SW 1271 (cell line): ENCODE results near the gene ANAPC13.

Experiments used
- DNase-seq, 2 experiments: peaks; one replicate each; lab custom pipeline; 2025; lab: John Stamatoyannopoulos, UW

The ANAPC13 gene

DNA sequence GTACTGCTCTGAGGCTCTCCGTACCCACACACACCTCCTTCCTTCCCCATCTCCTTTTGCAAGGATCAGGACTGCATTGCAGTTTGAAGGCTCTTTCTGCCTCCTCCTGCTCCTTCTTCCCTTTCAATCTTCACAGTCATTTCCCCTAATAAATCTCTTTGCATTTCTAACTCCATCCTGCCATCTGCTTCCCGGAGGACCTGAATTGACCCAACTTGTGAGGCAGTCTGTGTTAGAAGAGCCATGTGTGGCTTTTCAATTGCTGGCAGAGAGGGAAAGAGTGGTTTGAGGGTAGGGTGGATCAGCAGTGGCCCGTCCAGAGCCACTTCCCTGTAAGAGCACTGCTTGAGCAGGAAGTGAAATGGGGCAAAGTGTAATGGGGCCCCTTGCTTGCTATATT is 35.8 kb downstream of the ANAPC13 start:
- no peak for DNase-seq

DNA sequence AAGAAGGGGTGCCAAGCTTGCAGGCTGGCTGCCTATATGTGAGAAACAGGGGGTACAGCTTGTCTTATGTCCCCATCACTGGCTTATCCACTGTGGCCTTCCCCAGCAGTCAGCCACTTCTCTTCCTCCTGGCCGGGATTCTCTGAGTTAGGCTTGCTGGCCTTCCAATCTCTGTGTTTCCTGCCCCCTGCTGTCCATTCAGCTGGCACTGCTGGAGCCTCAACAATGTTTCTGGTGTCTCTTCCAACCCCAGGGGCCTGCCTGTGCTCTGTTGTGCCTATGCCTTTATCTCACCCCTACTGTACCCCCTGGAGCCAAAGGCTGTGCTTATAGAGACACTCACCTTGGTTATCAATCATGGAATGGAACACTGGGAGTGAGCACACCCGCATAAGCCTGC is 36.5 kb downstream of the ANAPC13 start:
- DNase-seq, result peak; percentile 8 to 47

DNA sequence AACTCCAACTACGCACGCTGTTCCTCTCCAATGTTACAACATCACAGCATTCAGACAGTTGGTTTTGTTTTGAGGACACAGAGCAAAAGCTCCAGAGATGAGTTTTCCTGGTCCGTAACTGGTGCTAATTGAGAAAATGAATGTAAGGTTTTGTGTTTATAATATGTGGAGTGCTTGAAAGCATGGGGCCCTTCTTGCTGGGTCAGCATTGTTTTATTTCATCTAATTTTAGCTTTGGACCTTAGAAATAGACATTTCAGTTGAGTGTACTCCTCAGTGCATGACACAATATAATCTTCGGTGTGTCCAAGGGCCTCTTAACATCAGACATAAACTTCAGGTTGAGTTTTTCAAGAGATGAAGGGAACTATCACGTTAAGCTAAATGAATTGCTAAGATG is 37.1 kb downstream of the ANAPC13 start:
- no peak for DNase-seq

DNA sequence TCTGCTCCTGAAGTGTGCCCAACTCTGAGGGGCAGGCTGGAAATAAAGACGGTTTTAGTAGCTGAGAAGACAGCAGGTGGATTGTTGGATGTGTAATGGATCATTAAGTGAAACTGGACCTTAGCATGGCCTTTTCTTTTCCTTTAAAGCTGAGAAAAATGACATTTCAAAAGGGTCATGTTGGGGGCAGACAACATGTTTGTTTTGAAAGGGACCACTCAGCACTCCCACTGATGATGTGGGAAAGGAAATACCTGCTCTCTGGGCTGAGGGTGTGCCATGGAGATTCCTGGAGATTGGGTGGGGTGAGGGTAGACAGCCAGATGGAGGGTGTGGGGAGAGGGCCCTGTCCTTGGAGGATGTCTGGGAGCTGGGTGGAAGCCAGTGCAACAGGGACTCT is 38.4 kb downstream of the ANAPC13 start:
- no peak for DNase-seq

DNA sequence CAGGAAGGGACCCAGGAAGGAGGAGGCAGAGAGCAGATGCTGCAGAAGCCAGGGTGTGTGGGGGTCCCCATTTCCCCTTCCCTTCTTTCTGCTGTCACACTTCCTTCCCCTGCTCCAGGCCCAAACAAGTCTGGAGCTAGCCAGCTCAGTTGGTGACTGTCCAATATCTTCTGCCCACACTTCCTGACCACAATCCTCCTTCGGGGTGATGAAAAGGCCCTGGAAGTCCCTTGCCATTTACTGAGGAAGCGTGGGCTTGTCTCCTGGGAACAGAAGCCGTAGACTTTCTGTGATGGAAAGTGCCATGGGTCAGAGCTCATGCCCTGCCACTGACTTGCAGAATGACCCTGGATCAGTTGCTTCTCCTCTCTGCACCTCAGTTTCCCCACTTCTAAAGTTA is 39.0 kb downstream of the ANAPC13 start:
- DNase-seq, result no peak

DNA sequence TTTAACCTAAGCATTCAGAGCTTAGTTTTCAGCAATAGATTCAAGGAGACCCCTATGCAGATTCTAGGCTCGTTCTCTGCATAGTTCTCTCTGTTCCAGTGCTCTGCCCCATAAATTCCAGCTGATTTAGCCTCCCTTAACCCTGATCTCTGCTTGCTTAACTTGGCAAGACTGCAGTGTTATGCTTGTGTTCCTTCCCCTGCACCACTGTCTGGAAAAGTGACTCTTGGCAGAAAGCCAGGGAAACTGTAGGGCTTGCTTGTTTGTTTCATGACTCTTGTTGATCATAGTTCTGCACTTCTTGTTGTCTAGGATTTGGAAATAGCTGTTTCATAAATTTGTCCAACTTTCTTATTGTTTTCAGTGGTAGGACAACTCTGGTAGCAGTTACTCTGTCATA is 40.1 kb downstream of the ANAPC13 start:
- no peak for DNase-seq

DNA sequence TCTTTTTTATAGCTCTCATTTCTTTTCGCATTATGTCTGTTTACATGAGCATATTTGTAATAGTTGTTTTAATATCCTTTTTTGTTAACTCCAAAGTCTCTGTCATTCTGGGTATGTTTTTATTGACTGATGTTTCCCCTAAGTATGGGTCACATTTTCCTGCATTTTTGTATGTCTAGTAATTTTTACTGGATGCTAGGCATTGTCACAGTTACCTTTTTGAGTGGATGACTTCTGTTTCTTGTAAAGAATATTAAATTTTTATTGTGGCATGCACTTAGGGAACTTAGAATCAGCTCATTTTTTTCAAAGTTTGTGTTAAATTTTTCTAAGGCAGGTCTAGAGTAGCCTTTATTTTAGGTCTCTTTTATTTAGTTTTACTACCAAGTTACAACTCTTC is 40.7 kb downstream of the ANAPC13 start:
- DNase-seq, result no peak

DNA sequence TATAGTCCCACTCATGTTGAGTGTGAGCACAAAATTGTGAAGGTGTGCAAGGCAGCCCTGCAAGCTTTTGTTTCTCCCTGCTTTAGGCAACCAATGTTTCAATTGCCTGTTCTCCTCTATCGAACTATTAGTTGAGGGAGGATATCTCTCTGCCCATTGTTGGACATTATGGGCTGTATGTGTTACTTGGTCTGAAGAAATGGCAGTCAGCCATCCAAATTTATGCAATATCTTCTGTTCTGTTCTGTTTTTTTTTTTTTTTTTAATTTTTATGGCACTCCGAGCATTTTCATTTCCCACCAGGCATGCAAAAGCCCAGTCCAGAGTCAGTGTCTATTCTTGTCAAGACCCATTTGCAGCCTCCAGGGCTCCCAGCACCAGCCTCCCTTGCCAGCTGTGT is 44.0 kb downstream of the ANAPC13 start:
- DNase-seq, result no peak

DNA sequence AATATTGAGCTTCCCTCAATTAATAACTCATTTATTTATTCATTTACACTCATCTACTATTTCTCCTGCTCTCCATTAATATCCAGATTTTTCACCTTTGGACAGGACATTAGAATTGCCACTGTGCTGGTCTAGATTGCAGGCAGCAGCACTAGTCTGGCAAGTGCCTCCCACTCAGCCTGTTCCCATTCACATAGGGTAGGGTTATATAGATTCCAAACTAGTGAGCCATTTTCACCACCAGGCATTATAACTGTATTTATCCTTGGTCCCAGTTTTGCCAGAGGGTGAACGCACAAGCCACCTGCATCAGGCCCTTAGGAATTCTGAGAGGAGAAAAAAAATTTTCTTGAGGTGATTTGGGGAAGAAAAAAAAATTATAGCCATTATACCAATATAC is 44.5 kb downstream of the ANAPC13 start:
- DNase-seq, result no peak

DNA sequence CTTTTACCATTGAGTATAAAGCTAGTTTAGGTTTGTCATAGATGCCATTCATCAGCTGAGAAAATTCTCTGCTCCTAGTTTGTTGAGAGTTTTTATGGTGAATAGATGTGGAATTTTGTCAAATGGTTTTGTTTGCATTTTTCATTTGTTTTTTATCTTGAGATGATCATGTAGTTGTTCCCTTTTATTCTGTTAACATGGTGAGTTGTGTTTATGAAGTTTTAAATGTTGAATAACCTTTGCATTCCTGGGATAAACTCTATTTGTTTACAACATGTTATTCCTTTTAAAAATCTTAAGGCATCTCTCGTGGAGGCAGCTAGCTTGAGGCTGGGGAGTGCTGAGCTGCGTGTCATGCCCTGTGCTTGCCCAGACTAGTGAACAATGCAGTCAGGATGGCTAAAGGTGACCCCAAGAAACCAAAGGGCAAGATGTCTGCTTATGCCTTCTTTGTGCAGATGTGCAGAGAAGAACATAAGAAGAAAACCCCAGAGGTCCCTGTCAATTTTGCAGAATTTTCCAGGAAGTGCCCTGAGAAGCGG is 48.5 kb downstream of the ANAPC13 start:
- no peak for DNase-seq

DNA sequence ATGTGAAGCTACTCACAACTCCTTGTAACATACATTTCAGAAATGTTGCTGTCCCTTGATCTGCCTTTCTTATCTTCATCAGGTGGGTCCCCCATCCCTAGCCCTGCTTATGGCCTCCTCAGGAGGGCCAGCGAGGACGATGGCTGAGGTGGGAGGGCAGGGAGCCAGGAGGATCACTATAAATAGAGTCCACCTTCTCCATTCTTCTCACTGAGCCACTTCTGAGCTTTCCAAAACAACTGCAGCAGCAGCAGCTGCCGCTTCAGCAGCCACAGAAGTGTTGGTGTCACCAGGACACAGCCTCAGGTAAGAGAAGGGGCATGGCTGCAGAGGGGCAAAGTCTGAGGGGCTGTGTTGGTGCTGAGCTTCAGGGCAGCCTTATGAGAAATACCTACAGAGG is 53.5 kb downstream of the ANAPC13 start:
- DNase-seq, result no peak

DNA sequence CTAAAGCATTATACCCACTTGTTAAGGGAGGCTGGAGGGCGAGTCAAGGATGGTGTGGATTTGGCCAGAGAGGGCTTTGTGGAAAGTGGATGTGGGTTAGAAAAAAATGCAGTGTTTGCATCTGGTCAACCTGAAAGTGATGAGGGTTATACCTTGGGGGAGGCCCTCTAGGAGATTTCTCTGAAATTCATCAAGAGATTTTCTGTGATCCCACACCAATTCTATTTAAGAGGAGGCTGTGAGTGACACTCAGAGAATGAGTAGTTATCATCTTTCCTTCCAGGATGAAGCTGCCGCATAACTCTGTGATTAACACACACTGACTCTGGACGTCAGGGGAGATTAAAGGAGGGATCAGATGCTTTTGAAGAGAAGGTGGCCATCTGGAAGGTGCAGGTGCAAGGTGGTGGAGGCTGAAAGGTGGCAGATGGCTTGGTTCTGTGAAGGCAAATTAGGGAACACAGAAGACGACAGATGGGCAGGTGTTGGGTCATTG is 54.8 kb downstream of the ANAPC13 start:
- DNase-seq, result no peak

DNA sequence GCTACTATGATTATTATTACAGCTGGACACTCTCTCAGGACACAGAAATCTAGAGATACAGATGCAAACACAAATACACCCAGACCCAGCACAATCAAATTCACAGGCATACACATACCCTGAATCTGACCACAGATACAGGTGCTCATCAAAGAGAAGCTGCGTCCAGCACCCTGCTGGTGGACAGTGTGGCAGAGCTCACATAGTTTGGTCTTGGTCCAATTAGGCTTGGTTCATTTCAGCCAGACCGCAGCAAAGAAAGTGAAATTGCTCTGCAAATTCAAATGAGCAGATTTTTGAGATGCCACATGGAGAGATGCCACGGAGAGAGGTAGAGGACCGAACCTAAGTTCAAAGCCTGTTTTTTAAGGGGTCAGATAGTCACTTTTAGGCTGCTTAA is 55.6 kb downstream of the ANAPC13 start:
- DNase-seq, result no peak

DNA sequence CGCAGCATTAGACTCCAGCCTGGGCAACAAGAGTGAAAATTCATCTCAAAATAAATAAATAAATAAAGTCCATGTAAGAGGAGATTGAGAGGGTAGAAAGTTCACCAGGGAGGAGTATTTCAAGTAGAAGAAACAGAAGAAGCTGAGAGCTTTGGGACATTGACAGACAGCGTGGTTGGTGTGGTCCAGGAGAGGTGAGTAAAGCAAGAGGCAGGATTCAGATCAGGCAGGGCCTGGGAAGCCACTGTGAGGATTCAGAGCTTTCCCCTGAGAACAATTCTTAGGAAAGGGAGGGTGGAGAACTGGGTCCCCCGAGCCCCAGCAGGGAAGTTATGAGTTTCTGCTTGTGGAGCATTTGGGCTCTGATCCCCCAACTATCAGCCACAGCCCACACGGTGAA is 57.4 kb downstream of the ANAPC13 start:
- no peak for DNase-seq
